Measurements from ENCODE around the gene DSCAM.

The DSCAM gene

GRCh38 chr21:40606341-40606740 lies 240.6 kb downstream of the DSCAM start:
- H3F3A ChIP-seq (ENCODE audit: insufficient read depth, low read length): no peaks in the 10 kb centered on the region
- TF ChIP-seq EZH2 (IDR thresholded peaks at IDR 0.05; ENCODE audit: borderline replicate concordance, low read length) (no peak), CTCF (IDR thresholded peaks at IDR 0.05; ENCODE audit: low read length) (no peak)
- H3K4me3 ChIP-seq (ENCODE audit: low read depth, low read length, poor library complexity, severe bottlenecking): no peak overlapping the region
- H3K9me2 ChIP-seq (ENCODE audit: low read depth, low read length): no peaks in the 10 kb centered on the region
- H3K27me3 ChIP-seq (ENCODE audit: insufficient read depth, low read length): no peaks in the 10 kb centered on the region
- no peaks in the 10 kb centered on the region for H3K79me2 ChIP-seq (ENCODE audit: insufficient read depth, low read length)
- H2AFZ ChIP-seq (ENCODE audit: low read length): no peak overlapping the region
- H4K20me1 ChIP-seq (ENCODE audit: insufficient read depth, low read length): no peaks in the 10 kb centered on the region
- H3K9me3 ChIP-seq (ENCODE audit: low read length): no peaks in the 10 kb centered on the region
- no peaks in the 10 kb centered on the region for H3K36me3 ChIP-seq (ENCODE audit: insufficient read depth, low read length)
- H3K4me1 ChIP-seq (ENCODE audit: insufficient read depth, low read length, severe bottlenecking): no peaks in the 10 kb centered on the region
- H3K4me2 ChIP-seq (ENCODE audit: low read length): no peak overlapping the region
- no peak overlapping the region for H3K9ac ChIP-seq (ENCODE audit: low read length)
- no peak overlapping the region for H3K27ac ChIP-seq (ENCODE audit: low read depth, low read length, poor library complexity, severe bottlenecking)

GRCh38 chr21:40605094-40605493 lies 241.9 kb downstream of the DSCAM start:
- no peaks in the 10 kb centered on the region for H3K79me2 ChIP-seq (ENCODE audit: insufficient read depth, low read length)
- no peaks in the 10 kb centered on the region for H3K9me2 ChIP-seq (ENCODE audit: low read depth, low read length)
- H3K27ac ChIP-seq (ENCODE audit: low read depth, low read length, poor library complexity, severe bottlenecking): no peak overlapping the region
- no peaks in the 10 kb centered on the region for H3K9me3 ChIP-seq (ENCODE audit: low read length)
- H3K36me3 ChIP-seq (ENCODE audit: insufficient read depth, low read length): no peaks in the 10 kb centered on the region
- no peaks in the 10 kb centered on the region for H3K27me3 ChIP-seq (ENCODE audit: insufficient read depth, low read length)
- H3K9ac ChIP-seq (ENCODE audit: low read length): no peak overlapping the region
- TF ChIP-seq EZH2 (IDR thresholded peaks at IDR 0.05; ENCODE audit: borderline replicate concordance, low read length): no peak
- TF ChIP-seq CTCF (IDR thresholded peaks at IDR 0.05; ENCODE audit: low read length): no peak
- no peak overlapping the region for H3K4me3 ChIP-seq (ENCODE audit: low read depth, low read length, poor library complexity, severe bottlenecking)
- H3F3A ChIP-seq (ENCODE audit: insufficient read depth, low read length): no peaks in the 10 kb centered on the region
- H3K4me2 ChIP-seq (ENCODE audit: low read length): no peak overlapping the region
- no peak overlapping the region for H2AFZ ChIP-seq (ENCODE audit: low read length)
- no peaks in the 10 kb centered on the region for H4K20me1 ChIP-seq (ENCODE audit: insufficient read depth, low read length)
- H3K4me1 ChIP-seq (ENCODE audit: insufficient read depth, low read length, severe bottlenecking): no peaks in the 10 kb centered on the region

- Histone ChIP-seq H3K27me3 (ENCODE audit: insufficient read depth, low read length) (no peaks in the 10 kb centered on the region), H3K9me3 (ENCODE audit: low read length) (no peaks in the 10 kb centered on the region), H3K4me1 (ENCODE audit: insufficient read depth, low read length, severe bottlenecking) (no peaks in the 10 kb centered on the region), H3F3A (ENCODE audit: insufficient read depth, low read length) (no peaks in the 10 kb centered on the region), H3K9ac (ENCODE audit: low read length) (no peak overlapping the region), H3K79me2 (ENCODE audit: insufficient read depth, low read length) (no peaks in the 10 kb centered on the region), H3K36me3 (ENCODE audit: insufficient read depth, low read length) (no peaks in the 10 kb centered on the region), H3K4me2 (ENCODE audit: low read length) (no peak overlapping the region), H3K4me3 (ENCODE audit: low read depth, low read length, poor library complexity, severe bottlenecking) (no peak overlapping the region), H3K9me2 (ENCODE audit: low read depth, low read length) (no peaks in the 10 kb centered on the region), H2AFZ (ENCODE audit: low read length) (no peak overlapping the region), H4K20me1 (ENCODE audit: insufficient read depth, low read length) (no peaks in the 10 kb centered on the region), H3K27ac (ENCODE audit: low read depth, low read length, poor library complexity, severe bottlenecking) (no peak overlapping the region)
- TF ChIP-seq CTCF (IDR thresholded peaks at IDR 0.05; ENCODE audit: low read length) (no peak), EZH2 (IDR thresholded peaks at IDR 0.05; ENCODE audit: borderline replicate concordance, low read length) (no peak)
Observed at GRCh38 chr21:40603774-40604173, 243.2 kb downstream of the DSCAM start.

Measured in OCI-LY1 (cell line).